GM18502 (cell line): ENCODE data around the gene COL11A2.
"Not testable (repeated sequence)": the region's sequence is repeated elsewhere in the genome, so short reads cannot be mapped to it uniquely, and the experiment has no call there.

ENCODE experiments used
- ATAC-seq: cut with Tn5 transposase; IDR thresholded peaks from one replicate; pipeline ENCODE4 v1.9.1; 2021; ENCODE audit warnings: mild to moderate bottlenecking; ENCODE audit not compliant: unreplicated experiment, poor library complexity

COL11A2 gene

DNA sequence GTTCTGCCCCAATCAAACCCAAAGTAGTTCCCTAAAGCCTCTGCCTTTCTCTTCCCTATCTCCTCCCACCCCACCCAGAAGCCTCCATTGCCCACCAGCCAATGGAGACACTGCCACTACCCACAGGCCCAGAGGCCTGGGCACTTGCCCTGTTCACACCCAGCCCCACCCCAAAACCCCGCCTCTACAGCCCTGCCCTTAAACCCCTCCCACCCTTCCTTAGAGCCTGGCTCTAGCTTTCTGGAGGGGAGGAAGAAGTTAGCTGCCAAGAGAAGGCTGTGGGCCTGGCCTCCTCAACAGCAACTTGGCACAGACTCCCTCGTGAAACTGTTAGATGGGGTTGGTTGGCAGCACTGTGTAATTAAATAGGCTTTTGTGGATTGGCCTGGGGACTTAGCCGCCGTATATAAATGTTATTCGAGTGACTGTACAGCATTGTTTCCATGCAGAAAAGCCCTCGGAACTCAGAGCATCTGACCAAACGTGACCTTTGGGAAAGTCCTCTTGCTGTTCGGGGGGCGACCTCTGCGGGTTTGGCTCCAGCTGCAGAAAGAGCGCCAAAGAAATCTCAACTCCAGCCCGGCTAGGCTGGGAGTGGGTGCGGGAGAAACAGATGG lies 31.4 kb downstream of the COL11A2 start:
- ATAC-seq: no peak

- no peak for ATAC-seq
These were observed 32.2 kb downstream of the COL11A2 start for GRCh38 chr6:33160096-33160495.

- no peak for ATAC-seq
These were observed 35.3 kb downstream of the COL11A2 start for GRCh38 chr6:33156964-33157363.

- ATAC-seq: no peak
These were observed 35.7 kb downstream of the COL11A2 start for GRCh38 chr6:33156561-33156960.

- ATAC-seq: no peak
These were observed 37.9 kb downstream of the COL11A2 start for GRCh38 chr6:33154349-33154748.

DNA sequence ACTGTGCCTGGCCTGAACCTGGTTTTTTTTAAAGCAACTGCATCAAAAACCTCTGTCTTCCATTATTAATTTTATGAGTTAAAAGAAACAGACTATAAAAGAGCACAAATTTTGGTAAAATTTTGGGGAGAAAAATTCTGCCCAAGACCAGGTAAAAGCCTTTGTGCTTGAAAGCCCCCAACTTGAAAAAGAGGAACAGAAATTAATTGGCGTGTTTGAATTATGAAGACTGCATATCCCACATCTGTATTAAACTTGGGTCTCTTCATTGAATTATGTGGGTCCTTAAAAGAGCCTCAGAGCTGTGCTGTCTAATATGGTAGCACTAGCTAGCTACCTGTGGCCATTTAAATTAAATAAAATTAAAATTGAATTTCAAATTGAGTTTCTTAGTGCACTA lies 41.2 kb downstream of the COL11A2 start:
- ATAC-seq: no peak

DNA sequence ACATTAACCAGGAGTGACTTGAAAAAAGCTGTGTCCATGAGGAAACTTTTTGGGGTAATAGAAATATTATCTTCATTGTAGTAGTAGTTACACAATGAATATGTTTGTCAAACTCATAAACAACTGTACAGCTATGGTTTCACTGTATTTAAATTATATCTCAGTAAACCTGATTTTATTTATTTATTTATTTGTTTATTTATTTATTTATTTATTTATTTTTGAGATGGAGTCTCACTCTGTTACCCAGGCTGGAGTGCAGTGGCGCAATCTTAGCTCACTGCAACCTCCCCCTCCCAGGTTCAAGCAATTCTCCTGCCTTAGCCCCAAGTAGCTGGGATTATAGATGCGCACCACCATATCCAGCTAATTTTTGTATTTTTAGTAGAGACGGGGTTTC lies 41.7 kb downstream of the COL11A2 start:
- not testable (repeated sequence) for ATAC-seq

- no peak for ATAC-seq
These were observed 44.2 kb downstream of the COL11A2 start for GRCh38 chr6:33147807-33148666.

DNA sequence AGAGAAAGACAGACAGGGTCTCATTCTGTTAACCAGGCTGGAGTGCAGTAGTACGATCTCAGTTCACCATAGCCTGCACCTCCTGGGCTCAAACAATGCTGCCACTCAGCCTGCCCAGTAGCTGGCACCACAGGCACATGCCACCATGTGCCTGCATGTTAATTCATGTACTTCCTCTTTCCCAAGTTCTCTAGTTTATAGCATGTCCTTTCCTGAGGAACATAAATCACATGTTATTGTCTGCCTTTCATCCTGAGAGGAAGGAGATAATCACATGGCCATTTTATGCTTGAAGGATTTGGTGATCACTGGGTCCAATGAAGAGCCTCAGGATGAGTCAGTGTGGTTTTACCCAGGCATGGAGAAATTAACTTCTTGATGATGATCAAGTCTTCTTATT lies 47.9 kb downstream of the COL11A2 start:
- no peak for ATAC-seq

DNA sequence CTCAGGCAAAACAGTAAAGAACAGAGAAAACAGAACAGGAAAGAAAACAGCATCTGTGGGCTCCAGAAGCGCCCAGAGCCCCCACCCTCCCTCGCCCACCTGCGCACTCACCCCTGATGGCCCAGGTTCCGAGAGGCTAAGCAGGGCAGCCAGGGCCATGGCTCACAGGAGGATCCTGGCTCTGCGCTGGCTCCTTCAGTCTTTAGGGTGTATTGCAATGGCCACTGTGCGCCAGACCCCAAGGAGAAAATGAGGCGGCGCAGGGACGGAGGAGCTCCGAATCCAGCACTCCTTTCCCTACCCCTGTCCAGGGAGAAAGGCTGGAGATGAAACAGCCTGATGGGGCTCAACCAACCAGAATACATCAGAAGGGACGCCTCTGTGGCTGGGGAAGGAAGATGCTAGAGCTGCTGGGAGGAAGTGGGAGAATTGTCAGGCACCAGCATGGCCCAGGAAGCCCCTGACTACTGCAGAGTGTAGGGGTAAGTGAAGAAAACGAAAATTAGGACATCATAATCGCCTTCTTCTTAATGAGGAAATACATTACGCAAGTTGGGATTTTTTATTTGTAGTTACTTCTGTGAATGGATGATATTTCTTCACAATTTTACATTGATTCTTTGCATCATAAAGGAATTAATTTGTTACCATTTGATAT lies 49.0 kb downstream of the COL11A2 start:
- ATAC-seq: no peak

DNA sequence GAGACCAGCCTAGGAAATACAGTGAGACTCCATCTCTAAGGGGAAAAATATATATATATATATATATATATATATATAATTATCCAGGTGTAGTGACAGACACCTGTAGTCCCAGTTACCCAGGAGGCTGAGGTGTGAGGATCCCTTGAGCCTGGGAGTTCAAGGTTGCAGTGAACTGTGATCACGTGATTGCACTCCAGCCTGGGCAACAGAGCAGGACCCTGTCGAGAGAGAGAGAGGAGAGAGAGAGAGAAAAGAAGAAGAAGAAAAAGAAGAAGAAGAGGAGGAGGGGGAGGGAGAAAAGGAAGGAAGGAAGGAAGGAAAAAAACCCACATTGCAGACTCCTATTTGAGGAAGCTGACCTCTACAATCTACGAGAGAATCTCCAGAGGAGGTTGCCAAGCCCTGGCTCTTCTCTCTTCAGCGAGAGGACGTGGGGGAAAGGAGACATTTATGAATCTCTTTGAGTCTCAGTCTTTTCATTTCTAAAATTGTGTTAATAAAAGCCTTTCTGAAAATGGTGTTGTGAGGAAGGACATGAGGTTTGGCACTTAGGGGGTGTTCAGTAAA lies 49.7 kb downstream of the COL11A2 start:
- ATAC-seq: no peak

DNA sequence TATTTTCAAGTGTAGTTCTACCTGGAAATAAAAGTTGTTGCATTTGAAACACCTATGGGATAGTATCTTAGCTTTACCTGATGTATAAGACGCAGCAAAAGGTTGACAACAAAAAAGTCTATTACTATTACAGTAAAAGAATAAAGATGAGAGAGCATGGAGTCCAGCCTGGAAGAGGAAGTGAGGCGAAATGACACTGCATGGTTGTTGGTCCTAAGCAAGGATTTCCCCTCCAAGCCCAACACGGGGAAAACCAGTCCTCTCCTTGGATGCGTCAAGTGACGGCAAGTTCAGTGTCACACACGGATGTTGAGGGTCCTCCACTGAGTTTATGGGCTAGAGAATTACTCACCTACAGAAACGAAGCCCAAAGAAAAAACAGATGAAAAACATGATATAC lies 51.7 kb downstream of the COL11A2 start:
- no peak for ATAC-seq

- ATAC-seq: no peak
These were observed 52.6 kb downstream of the COL11A2 start for GRCh38 chr6:33139596-33140206.

DNA sequence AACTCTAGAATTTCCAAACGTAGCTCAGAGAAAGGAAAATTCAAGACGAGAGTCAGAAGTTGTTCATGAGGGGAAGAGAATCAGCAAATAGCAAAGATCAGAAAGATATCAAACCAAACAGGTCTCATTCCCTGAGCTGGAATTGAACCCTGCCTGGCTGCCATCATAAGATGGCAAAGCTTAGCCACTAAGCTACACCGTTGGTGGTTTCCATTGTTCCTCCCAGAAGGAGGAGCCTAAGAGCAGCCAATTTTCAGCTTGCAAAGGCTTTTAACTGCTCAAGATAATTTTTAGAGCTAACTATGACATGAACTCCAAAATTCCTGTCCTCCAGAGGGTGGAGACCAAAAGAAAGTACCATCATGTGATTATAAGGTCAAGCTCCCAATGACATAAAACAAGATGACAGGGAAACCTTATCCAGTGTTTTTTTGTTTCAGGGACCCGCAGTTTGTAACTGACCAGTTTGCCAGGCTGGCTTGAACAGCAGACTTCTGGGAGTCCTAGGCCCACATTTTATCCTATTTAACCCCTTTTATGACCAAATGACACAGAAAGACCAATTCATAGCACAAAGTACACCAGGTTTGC lies 55.9 kb downstream of the COL11A2 start:
- no peak for ATAC-seq

GRCh38 chr6:33132081-33132524 lies 60.2 kb downstream of the COL11A2 start:
- no peak for ATAC-seq

DNA sequence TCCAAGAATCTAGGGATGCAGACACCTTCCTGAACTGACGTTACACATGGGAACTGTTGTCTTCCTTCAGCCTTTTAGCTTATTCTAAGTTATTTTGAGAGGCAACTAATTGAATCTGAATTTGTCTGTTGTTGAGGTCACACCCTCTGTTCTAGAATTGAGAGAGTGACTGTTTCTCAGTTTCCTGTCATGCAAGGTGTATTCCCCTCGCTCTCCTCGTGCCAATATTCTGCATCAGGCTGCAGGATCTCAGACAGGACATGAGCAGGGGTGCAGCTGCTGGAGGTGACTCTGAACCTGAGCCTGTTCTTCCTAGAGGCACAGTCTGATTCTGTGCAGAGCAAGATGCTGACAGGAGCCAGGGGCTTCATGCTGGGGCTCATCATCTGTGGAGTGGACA lies 63.9 kb downstream of the COL11A2 start:
- ATAC-seq: no peak

- ATAC-seq: no peak
These were observed 66.1 kb downstream of the COL11A2 start for GRCh38 chr6:33126101-33126714.

- no peak for ATAC-seq
These were observed 67.3 kb downstream of the COL11A2 start for GRCh38 chr6:33124947-33125346.

GRCh38 chr6:33124525-33124901 lies 67.8 kb downstream of the COL11A2 start:
- no peak for ATAC-seq
